K562 (cell line): ENCODE measurements around the gene TRAK1. TPM values are rescaled to one million over a fixed set of nuclear protein-coding genes. Genes with fewer than 3 reads are reported as not detected.

Experiments used
- ATAC-seq: fragments of 200-7000 bp; cut with Tn5 transposase; 3 replicates; pipeline ENCODE4 v1.9.1; 2020; ENCODE audit warnings: moderate library complexity
- BruUV-seq: library from RNA; stranded (reverse); fragments of 400-500 nt; replicated peaks from 2 replicates; lab custom pipeline; 2021; lab: Mats Ljungman, UMichigan
- CTCF ChIA-PET: fragments of 300-600 bp; formaldehyde crosslinking; extraction: SDS; loops from one replicate; lab custom pipeline; 2021; ENCODE audit warnings: low intra/inter-chr PET ratio; lab: Yijun Ruan, JAX
- POLR2A ChIA-PET: fragments of 300-600, 350-650 bp; sonication (Branson Sonifier 250); formaldehyde crosslinking; extraction: SDS; loops from one replicate; lab custom pipeline; 2021; ENCODE audit warnings: antibody characterized with exemption, inconsistent platforms; lab: Yijun Ruan, JAX
- DNase-seq, 4 experiments: peaks; one replicate each; pipeline versions ENCODE4 v3.0.0 to v3.0.0-alpha.2; 2011 to 2018; ENCODE audit warnings: low spot score in 3 of 4, mixed read lengths in 3 of 4; ENCODE audit errors: extremely low read depth in 1 of 4
- FAIRE-seq: peaks from 2 replicates; lab custom pipeline; 2011; peaks lifted over from hg19 to GRCh38; lab: Jason Lieb, UNC
- H2AFZ ChIP-seq: 2 replicates; pipeline ENCODE4 v1.6.0; 2011; ENCODE audit warnings: low read depth, low read length, control low read depth, inconsistent platforms
- H3K27ac ChIP-seq: fragments of 200-600 bp; 3 replicates; pipeline ENCODE4 v1.8.0; 2011; ENCODE audit warnings: low read depth, mild to moderate bottlenecking, control low read depth, inconsistent platforms, low read length, moderate library complexity, mixed read lengths; ENCODE audit errors: extremely low read depth
- H3K27me3 ChIP-seq, 2 experiments: fragments of 300-600 bp in 1 of 2; 2 replicates in 1 of 2; 3 replicates in 1 of 2; pipeline versions ENCODE4 v1.6.0 to v1.8.0; 2011; ENCODE audit warnings: inconsistent platforms in 2 of 2, low read length in 2 of 2, mild to moderate bottlenecking in 1 of 2, mixed read lengths in 1 of 2, moderate library complexity in 1 of 2; ENCODE audit not compliant: control insufficient read depth in 2 of 2, insufficient read depth in 2 of 2
- H3K36me3 ChIP-seq: fragments of 300-600 bp; 3 replicates; pipeline ENCODE4 v1.8.0; 2011; ENCODE audit warnings: mild to moderate bottlenecking, low read length, inconsistent platforms; ENCODE audit not compliant: control insufficient read depth, insufficient read depth
- H3K4me1 ChIP-seq, 2 experiments: fragments of 200-600 bp in 1 of 2; replicated peaks in 1 of 2; 2 replicates in 1 of 2; 3 replicates in 1 of 2; pipeline versions ENCODE4 v1.5.1 to v1.8.0; 2011; ENCODE audit warnings: inconsistent platforms in 2 of 2, low read length in 2 of 2, mild to moderate bottlenecking in 1 of 2, mixed read lengths in 1 of 2, moderate library complexity in 1 of 2; ENCODE audit not compliant: control insufficient read depth in 2 of 2, insufficient read depth in 2 of 2
- H3K4me2 ChIP-seq: 2 replicates; pipeline ENCODE4 v1.6.1; 2011; ENCODE audit warnings: low read length, control low read depth, inconsistent platforms, mixed read lengths; ENCODE audit not compliant: insufficient read depth
- H3K4me3 ChIP-seq: fragments of 200-600 bp; sonication (generic), shearing (Covaris generic); 2 replicates; pipeline ENCODE4 v1.5.1; 2016; ENCODE audit warnings: control low read depth, inconsistent platforms
- H3K79me2 ChIP-seq: fragments of 200-600 bp; 3 replicates; pipeline ENCODE4 v1.8.0; 2011; ENCODE audit warnings: low read length, inconsistent platforms; ENCODE audit not compliant: control insufficient read depth, insufficient read depth
- H3K9ac ChIP-seq, 2 experiments: 2 replicates each; pipeline versions ENCODE4 v1.6.0 to v1.6.1; 2011; ENCODE audit warnings: low read depth in 2 of 2, low read length in 2 of 2, control low read depth in 1 of 2, inconsistent platforms in 1 of 2, mild to moderate bottlenecking in 1 of 2, mixed read lengths in 1 of 2; ENCODE audit not compliant: insufficient read depth in 1 of 2
- H3K9me1 ChIP-seq: one replicate; pipeline ENCODE4 v1.6.0; 2011; ENCODE audit warnings: inconsistent platforms, mild to moderate bottlenecking, low read length, moderate library complexity; ENCODE audit not compliant: control insufficient read depth, insufficient read depth
- H3K9me3 ChIP-seq: replicated peaks from 2 replicates; pipeline ENCODE4 v1.5.1; 2011; ENCODE audit warnings: low read depth, low read length, inconsistent platforms; ENCODE audit not compliant: control insufficient read depth, insufficient read depth
- H4K20me1 ChIP-seq: replicated peaks from 2 replicates; pipeline ENCODE4 v1.6.1; 2011; ENCODE audit warnings: low read length, inconsistent platforms, mixed read lengths; ENCODE audit not compliant: control insufficient read depth, insufficient read depth
- ARHGAP35 ChIP-seq: fragments of 450-650 bp; IDR thresholded peaks from 2 replicates; pipeline ENCODE4 v1.6.1; 2018; ENCODE audit not compliant: partially characterized antibody
- ELF1 ChIP-seq: fragments of 200-800 bp; sonication (Bioruptor generic); IDR thresholded peaks from 2 replicates; pipeline ENCODE4 v1.6.1; 2016; ENCODE audit warnings: missing genetic modification characterization, missing compliant biosample characterization
- RBBP5 ChIP-seq: fragments of 200-600 bp; sonication (generic); IDR thresholded peaks from 2 replicates; pipeline ENCODE4 v1.6.1; 2012; ENCODE audit warnings: borderline replicate concordance, mild to moderate bottlenecking, low read length, control low read depth, inconsistent platforms; ENCODE audit not compliant: insufficient read depth, poor library complexity, severe bottlenecking
- U2AF1 ChIP-seq: fragments of 200-400 bp; formaldehyde crosslinking; optimal IDR thresholded peaks from 2 replicates; pipeline ENCODE3; 2017; ENCODE audit warnings: mild to moderate bottlenecking, low read depth, low read length, moderate library complexity
- ZNF263 ChIP-seq: sonication (generic); formaldehyde crosslinking; IDR thresholded peaks from 2 replicates; pipeline ENCODE4 v1.8.0; 2022; ENCODE audit warnings: mild to moderate bottlenecking, missing genetic modification reagents, borderline replicate concordance
- ZNF57 ChIP-seq: fragments of 450-650 bp; formaldehyde crosslinking; IDR thresholded peaks from 2 replicates; pipeline ENCODE4 v1.4.0; 2020; ENCODE audit warnings: mild to moderate bottlenecking, moderate library complexity
- WGBS: fragments of 100-300 bp; shearing (Covaris generic); methylation state at CpG from one replicate; pipeline ENCODE4 v1.1.6; 2016; ENCODE audit warnings: low coverage, mixed read lengths; ENCODE audit not compliant: insufficient coverage; ENCODE audit errors: missing lambda C conversion rate; 5-methylcytosine and 5-hydroxymethylcytosine counted together
- in situ Hi-C: fragments of 300-500 bp; cut with MboI; formaldehyde crosslinking; loops from 4 replicates; pipeline ENCODE4 v1.15.0; 2018; ENCODE audit warnings: inconsistent platforms, mixed read lengths
- intact Hi-C: fragments of 100-400 bp; cut with micrococcal nuclease; formaldehyde crosslinking; loops from 2 replicates; pipeline ENCODE4 v1.14.2; 2022
- polyA plus RNA-seq, 8 experiments: library from polyadenylated mRNA; depleted of rRNA in 4 of 8; stranded (reverse) in 5 of 8; unstranded in 3 of 8; fragments of >200 nt; fragmentation: Nextera tagmentation in 2 of 8; fragmentation: Illumina TruSeq in 1 of 8; extraction: Ambion mirVana in 2 of 8; extraction: Trizol in 1 of 8; gene quantifications; 2 replicates each; pipeline versions ENCODE4 v1.2.1 to v1.2.3, GENCODE V29; 2011 to 2014; ENCODE audit warnings: inconsistent platforms in 1 of 8, missing spikeins in 1 of 8
- total RNA-seq, 7 experiments: library from RNA; depleted of rRNA in 6 of 7; stranded (reverse); fragments of >200 nt in 6 of 7; fragmentation: Illumina TruSeq in 2 of 7; extraction: Trizol in 2 of 7; gene quantifications; 2 replicates each; pipeline versions ENCODE4 v1.2.1 to v1.2.3, GENCODE V29; 2011 to 2021; ENCODE audit warnings: low replicate concordance in 1 of 7

TRAK1 gene
- total and polyA plus RNA-seq, 9 of the 15 experiments (the other 6 are each of a cell fraction or from before 2014, with no cell fraction given), result 5.3 to 28.5 (median 17.5) TPM

DNA sequence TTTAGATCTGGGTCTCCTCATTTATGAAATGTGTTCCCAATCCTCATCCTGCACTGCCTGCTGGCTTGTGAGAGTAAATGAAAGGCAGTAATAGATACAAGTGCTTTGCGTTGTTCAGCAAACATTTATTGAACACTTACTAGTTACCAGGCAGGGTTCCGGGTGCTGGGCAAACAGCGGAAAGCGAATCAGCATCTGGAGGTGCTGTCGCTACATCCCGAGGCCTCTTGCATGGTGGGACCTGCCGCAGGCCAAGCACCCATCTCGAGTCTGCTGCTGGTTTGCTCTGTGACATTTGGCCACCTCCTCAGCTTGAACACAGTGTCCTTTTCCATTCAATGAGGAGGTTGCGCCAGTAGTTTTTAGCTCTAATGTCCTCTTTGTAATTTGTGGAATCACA lies 24.8 kb downstream of the TRAK1 start:
- Histone ChIP-seq H4K20me1 (peaks cover 19% of the 10 kb centered on the region; the same call in 1 of the 2 replicates), H3K9me1 (no peaks in the 10 kb centered on the region), H3K36me3 (0 out of 3 replicates have a peak, but pooled peaks cover 2% of the 10 kb centered on the region), H3K27me3 (no peaks in the 10 kb centered on the region), H3K79me2 (no peaks in the 10 kb centered on the region), H3K9ac (no peak overlapping the region), H2AFZ (no peak overlapping the region), H3K4me1 (peaks cover 5 to 6% of the 10 kb centered on the region in 2 experiments; a peak in 4 of 5 replicates), H3K9me3 (no peaks in the 10 kb centered on the region), H3K4me2 (no peak overlapping the region), H3K27ac (no peak overlapping the region), H3K4me3 (no peak overlapping the region)
- in situ Hi-C loops, result loop anchor here (5.0 to 25.0 kb wide), 2 partner anchors 101 to 429 kb away; no protein-coding TSS in a partner anchor
- FAIRE-seq (no peak), ATAC-seq (no peak), DNase-seq (no peak)
- 81% methylated on average over 9 of the region's 9 CpGs for WGBS
- no TSS peak for BruUV-seq
- CTCF ChIA-PET, result interaction anchor here (1.9 kb wide), 1 partner anchor 75 kb away, joined by 8 read pairs; no protein-coding TSS in a partner anchor
- intact Hi-C loops, result loop anchor here (5.0 to 10.0 kb wide), 3 partner anchors 224 to 421 kb away; no protein-coding TSS in a partner anchor
- TF ChIP-seq U2AF1, result no peak
- no peak for TF ChIP-seq ELF1 (tag)
- TF ChIP-seq ARHGAP35, result no peak
- no peak for TF ChIP-seq ZNF263 (CRISPR knock-in tag)
- TF ChIP-seq ZNF57 (CRISPR knock-in tag), result no peak
- no peak for TF ChIP-seq RBBP5
- POLR2A ChIA-PET, result no interaction called here
